AG04450 (cell line): ENCODE data around the gene SLCO3A1. TPM values are rescaled to one million over a fixed set of nuclear protein-coding genes. Genes with fewer than 3 reads are reported as not detected.
"Not testable (repeated sequence)": the region's sequence is repeated elsewhere in the genome, so short reads cannot be mapped to it uniquely, and the experiment has no call there.

ENCODE experiments used
- CTCF ChIA-PET: fragments of 300-600, 350-600 bp; formaldehyde crosslinking; extraction: SDS; loops from one replicate; lab custom pipeline; 2022; ENCODE audit warnings: antibody characterized with exemption, inconsistent platforms; lab: Charles Lee
- POLR2A ChIA-PET: fragments of 350-600 bp; formaldehyde crosslinking; extraction: SDS; loops from one replicate; lab custom pipeline; 2021; ENCODE audit warnings: antibody characterized with exemption, inconsistent platforms; lab: Yijun Ruan, JAX
- DNase-seq: peaks from one replicate; pipeline ENCODE4 v3.0.0-alpha.2; 2011; ENCODE audit warnings: low read depth, low spot score
- H3K27ac ChIP-seq: one replicate; pipeline ENCODE4 v1.5.1; 2012; ENCODE audit warnings: low read depth, low read length, control low read depth
- H3K27me3 ChIP-seq: one replicate; pipeline ENCODE4 v1.6.0; 2012; ENCODE audit warnings: low read length; ENCODE audit not compliant: control insufficient read depth, insufficient read depth
- H3K4me3 ChIP-seq: 2 replicates; pipeline ENCODE4 v1.5.1; 2011; ENCODE audit warnings: mild to moderate bottlenecking, low read depth, low read length, control low read depth
- H3K9me3 ChIP-seq: 2 replicates; pipeline ENCODE4 v1.5.1; 2012; ENCODE audit warnings: low read length; ENCODE audit not compliant: control insufficient read depth, insufficient read depth
- polyA plus RNA-seq: library from polyadenylated mRNA; depleted of rRNA; stranded (reverse); fragments of >200 nt; gene quantifications from 2 replicates; pipeline ENCODE4 v1.2.3, GENCODE V29; 2011
- TF ChIP-seq, protein P1 (sequence below): IDR thresholded peaks from 2 replicates; pipeline ENCODE4 v1.5.1; 2011; ENCODE audit warnings: low read depth, low read length, control low read depth, inconsistent platforms

SLCO3A1 gene
- polyA plus RNA-seq, 1 experiment = 7.6 TPM

DNA sequence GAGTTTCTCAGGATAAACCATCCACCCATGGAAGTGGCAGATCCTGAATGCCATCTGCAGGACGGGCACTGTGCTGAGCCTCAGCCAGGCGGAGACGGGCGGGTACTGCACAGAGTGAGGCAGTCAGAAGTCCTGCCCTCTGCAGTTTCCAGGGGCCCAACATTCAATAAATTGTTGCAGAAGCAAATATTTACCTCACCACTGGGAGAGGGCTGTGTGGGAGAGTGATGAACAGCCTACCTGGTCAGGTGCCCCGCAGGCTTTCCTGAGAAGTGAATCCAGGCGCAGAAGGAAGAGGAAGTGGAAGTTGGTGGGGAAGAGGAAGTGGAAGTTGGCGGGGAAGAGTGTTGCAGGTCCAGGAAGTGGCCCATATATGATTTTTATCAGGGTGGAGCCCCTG, 100.8 kb downstream of the SLCO3A1 start:
- ChIA-PET POLR2A (no interaction called here), CTCF (no interaction called here)
- TF ChIP-seq, protein P1, sequence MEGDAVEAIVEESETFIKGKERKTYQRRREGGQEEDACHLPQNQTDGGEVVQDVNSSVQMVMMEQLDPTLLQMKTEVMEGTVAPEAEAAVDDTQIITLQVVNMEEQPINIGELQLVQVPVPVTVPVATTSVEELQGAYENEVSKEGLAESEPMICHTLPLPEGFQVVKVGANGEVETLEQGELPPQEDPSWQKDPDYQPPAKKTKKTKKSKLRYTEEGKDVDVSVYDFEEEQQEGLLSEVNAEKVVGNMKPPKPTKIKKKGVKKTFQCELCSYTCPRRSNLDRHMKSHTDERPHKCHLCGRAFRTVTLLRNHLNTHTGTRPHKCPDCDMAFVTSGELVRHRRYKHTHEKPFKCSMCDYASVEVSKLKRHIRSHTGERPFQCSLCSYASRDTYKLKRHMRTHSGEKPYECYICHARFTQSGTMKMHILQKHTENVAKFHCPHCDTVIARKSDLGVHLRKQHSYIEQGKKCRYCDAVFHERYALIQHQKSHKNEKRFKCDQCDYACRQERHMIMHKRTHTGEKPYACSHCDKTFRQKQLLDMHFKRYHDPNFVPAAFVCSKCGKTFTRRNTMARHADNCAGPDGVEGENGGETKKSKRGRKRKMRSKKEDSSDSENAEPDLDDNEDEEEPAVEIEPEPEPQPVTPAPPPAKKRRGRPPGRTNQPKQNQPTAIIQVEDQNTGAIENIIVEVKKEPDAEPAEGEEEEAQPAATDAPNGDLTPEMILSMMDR = no peak
- H3K27me3 ChIP-seq = no peaks in the 10 kb centered on the region
- no peaks in the 10 kb centered on the region for H3K9me3 ChIP-seq
- no peak overlapping the region for H3K4me3 ChIP-seq
- no peak overlapping the region for H3K27ac ChIP-seq
- DNase-seq = no peak

DNA sequence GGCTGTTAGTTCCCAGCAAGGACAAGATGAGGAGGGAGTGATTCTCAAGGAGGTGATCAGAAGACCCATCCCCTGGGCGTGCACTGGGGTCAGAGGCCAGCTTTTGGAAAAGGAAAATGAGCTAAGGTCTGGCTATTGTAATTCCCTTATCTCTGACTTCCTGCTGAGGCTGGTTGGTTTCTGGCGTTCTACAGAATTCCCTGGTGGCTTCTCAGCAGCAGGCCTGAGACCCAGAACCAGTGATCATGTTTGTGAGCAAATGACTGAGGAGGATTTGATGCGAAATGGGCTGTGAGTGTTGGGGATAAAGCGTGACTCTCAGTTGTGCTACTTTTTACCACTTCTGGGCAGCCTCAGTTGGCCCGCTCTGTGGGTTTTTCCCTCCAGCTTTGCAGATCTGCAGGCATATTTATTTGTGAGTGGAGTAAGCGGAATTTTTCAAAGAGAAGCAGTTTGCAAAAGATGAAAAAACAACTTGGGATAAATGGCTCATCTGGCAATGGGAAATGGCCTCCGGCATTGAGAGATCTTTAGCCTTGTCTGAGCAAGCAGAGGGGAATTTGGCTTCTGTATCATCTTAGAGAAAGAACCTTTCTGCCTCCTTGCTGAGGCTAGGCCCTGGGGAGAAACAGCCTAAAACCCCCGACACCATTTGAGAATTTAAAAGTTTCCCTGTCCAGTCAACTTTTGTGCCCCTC, 102.7 kb downstream of the SLCO3A1 start:
- Histone ChIP-seq H3K9me3 (no peaks in the 10 kb centered on the region), H3K4me3 (no peak overlapping the region), H3K27ac (no peak overlapping the region), H3K27me3 (no peaks in the 10 kb centered on the region)
- POLR2A ChIA-PET = no interaction called here
- DNase-seq = no peak
- CTCF ChIA-PET = interaction anchor here (0.7 to 1.1 kb wide), 2 partner anchors 11 to 106 kb away, joined by 3 read pairs; no protein-coding TSS in a partner anchor
- TF ChIP-seq, protein P1 = no peak

DNA sequence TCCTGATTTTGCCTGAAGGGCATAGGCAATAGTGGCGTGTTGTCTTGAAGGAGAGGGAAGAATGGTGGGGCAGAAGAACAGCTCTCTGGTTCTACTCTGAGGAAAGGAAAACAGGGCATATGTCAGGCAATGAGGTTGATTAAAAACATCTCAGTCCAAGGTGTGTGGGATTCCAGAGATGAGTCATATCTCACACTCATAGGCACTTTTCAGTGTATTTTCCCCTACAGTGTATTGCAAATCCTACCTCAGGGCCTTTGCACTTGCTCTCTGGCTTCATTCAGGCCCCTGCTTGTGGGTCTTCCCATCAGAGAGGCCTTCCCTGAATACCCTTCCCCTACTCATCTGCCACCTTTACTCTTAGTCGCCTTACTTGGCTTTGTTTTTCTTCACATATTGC, 107.8 kb downstream of the SLCO3A1 start:
- POLR2A ChIA-PET = no interaction called here

DNA sequence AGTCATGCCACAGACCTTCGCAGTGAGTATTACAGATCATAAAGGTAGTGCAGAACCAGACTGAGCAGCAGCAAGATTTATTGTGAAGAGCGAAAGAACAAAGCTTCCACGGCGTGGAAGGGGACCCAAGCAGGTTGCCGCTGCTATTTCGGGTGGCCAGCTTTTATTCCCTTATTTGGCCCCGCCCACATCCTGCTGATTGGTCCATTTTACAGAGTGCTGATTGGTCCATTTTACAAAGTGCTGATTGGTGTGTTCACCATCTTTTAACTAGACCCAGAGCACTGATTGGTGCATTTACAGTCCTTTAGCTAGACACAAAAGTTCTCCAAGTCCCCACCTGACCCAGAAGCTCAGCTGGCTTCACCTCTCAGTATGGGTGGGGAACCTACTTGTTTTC, 110.2 kb downstream of the SLCO3A1 start:
- H3K4me3 ChIP-seq, H3K27me3 ChIP-seq, POLR2A ChIA-PET, DNase-seq, H3K9me3 ChIP-seq, H3K27ac ChIP-seq: not testable (repeated sequence)
- CTCF ChIA-PET = interaction anchor here (0.9 kb wide), 1 partner anchor 112 kb away, joined by 3 read pairs; no protein-coding TSS in a partner anchor

More for the DNA sequence above, 107.8 kb downstream of the SLCO3A1 start:
- Histone ChIP-seq H3K27ac (no peak overlapping the region), H3K27me3 (no peaks in the 10 kb centered on the region), H3K9me3 (no peaks in the 10 kb centered on the region; the same call in 1 of the 2 replicates), H3K4me3 (no peak overlapping the region)
- CTCF ChIA-PET = no interaction called here
- TF ChIP-seq, protein P1 = no peak
- no peak for DNase-seq

- no peaks in the 10 kb centered on the region for H3K27me3 ChIP-seq
- H3K27ac ChIP-seq = no peak overlapping the region
- no peak overlapping the region for H3K4me3 ChIP-seq
- no peaks in the 10 kb centered on the region; the same call in 1 of the 2 replicates for H3K9me3 ChIP-seq
- DNase-seq = no peak
- TF ChIP-seq, protein P1 = no peak
- CTCF ChIA-PET = interaction anchor here (0.6 kb wide), 1 partner anchor 116 kb away, joined by 3 read pairs; no protein-coding TSS in a partner anchor
- POLR2A ChIA-PET = interaction anchor here (0.6 kb wide), 1 partner anchor 11 kb away, joined by 3 read pairs; no protein-coding TSS in a partner anchor
Observed at GRCh38 chr15:91965501-91966193, 112.1 kb downstream of the SLCO3A1 start.
